NCI-H146 treated with DMSO at 0.1 percent for 48 hours (cell line): ENCODE results near the gene ARHGAP5.

Source experiments
- DNase-seq: peaks from one replicate; lab custom pipeline; 2025; ENCODE audit not compliant: unreplicated experiment; lab: John Stamatoyannopoulos, UW

Gene ARHGAP5

DNA sequence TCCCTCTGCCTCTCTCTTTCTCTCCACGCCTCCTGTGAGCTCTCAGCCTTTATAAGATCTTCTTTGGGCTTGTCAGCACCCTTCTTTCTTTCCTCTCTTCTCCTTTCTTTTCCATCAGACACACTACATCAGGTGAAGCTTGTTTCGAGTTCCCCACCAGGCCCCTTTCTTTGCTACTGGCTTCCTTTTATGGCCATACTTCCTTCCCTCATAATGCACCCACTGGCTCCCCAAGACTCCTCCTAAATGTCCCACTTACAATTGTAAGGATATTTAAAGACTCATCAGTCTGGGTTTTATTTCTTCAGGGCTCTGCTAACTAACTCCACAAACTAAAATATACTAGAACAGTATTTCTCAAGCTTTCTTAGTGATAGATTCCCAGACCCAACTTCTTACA lies 129.4 kb downstream of the ARHGAP5 start:
- DNase-seq = no peak

DNA sequence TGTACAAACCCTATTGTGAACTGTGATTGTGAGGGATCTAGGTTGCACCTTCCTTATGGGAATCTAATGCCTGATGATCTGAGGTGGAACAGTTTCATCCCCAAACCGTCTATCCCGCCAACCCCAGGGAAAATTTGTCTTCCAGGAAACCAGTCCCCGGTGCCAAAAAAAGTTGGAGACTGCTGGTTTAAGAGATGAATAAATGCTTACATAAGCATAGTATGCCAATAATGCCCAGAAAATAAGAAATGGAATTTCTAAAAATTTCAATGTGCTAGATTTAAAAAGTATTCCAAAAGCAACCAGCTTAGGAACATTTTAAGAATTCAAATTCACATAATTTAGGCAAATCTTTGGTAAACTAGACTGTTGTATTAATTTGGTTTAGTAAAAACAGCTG lies 131.4 kb downstream of the ARHGAP5 start:
- no peak for DNase-seq
